Amniotic stem cell (primary cell): ENCODE results near the gene MTO1.
"Not testable (repeated sequence)": the region's sequence is repeated elsewhere in the genome, so short reads cannot be mapped to it uniquely, and the experiment has no call there.

ENCODE experiments used
- DNase-seq: peaks from one replicate; lab custom pipeline; 2025; lab: John Stamatoyannopoulos, UW

MTO1 gene, protein sequence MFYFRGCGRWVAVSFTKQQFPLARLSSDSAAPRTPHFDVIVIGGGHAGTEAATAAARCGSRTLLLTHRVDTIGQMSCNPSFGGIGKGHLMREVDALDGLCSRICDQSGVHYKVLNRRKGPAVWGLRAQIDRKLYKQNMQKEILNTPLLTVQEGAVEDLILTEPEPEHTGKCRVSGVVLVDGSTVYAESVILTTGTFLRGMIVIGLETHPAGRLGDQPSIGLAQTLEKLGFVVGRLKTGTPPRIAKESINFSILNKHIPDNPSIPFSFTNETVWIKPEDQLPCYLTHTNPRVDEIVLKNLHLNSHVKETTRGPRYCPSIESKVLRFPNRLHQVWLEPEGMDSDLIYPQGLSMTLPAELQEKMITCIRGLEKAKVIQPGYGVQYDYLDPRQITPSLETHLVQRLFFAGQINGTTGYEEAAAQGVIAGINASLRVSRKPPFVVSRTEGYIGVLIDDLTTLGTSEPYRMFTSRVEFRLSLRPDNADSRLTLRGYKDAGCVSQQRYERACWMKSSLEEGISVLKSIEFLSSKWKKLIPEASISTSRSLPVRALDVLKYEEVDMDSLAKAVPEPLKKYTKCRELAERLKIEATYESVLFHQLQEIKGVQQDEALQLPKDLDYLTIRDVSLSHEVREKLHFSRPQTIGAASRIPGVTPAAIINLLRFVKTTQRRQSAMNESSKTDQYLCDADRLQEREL

DNA sequence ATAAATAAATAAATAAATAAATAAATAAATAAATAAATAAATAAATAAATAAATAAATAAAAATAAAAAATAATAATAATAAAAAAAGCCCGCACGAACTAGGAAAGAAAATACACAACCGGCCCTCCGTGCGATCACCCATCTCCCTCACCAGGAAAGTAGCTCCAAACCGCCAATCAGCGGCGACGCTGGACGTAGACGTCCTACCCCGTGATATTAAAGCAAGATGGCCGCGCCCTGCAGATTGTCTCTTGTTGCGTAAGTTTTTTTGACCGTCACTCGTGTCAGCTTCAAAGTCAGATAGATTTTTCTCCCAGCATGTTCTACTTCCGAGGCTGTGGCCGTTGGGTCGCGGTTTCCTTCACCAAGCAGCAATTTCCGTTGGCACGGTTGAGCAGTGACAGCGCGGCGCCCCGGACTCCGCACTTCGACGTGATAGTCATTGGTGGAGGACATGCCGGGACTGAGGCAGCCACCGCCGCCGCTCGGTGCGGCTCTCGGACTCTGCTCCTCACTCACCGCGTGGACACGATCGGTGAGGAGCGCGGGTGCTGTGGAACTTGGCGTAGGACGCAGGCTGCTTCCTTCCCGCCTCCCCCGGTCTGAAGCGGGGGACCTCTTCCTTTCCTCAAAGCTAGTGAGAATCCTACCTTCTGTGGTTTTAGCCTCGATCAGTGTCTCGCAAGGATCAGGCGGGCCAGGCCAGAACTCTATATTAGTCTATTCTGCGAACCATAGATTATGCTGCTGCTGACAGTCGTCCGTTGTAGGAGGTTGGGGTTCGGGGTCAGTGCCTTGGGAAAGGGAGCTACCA lies at the start of gene MTO1:
TSS of gene MTO1 (plus strand) at position 201 of the 814 bp plus-strand sequence. CDS start at position 319, 118 bp downstream.
- DNase-seq, result peak; percentile 86

DNA sequence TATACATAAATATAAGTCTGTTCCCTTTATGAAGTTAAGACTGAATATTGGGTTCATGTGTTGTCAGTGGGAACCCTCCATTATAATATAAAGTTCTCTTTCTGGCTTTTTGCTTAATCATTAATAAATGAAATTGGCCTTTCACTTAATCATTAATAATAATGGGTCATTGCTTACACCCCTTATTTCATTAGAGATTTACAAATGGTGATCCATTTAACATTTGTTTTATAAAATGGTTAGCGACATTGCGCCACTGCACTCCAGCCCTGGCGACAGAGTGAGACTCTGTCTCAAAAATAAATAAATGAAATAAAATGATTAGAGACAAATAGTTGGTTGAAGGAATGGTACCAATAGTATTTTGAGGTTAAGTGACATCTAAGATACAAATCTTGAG lies 48.4 kb upstream of the MTO1 start:
- no peak for DNase-seq

DNA sequence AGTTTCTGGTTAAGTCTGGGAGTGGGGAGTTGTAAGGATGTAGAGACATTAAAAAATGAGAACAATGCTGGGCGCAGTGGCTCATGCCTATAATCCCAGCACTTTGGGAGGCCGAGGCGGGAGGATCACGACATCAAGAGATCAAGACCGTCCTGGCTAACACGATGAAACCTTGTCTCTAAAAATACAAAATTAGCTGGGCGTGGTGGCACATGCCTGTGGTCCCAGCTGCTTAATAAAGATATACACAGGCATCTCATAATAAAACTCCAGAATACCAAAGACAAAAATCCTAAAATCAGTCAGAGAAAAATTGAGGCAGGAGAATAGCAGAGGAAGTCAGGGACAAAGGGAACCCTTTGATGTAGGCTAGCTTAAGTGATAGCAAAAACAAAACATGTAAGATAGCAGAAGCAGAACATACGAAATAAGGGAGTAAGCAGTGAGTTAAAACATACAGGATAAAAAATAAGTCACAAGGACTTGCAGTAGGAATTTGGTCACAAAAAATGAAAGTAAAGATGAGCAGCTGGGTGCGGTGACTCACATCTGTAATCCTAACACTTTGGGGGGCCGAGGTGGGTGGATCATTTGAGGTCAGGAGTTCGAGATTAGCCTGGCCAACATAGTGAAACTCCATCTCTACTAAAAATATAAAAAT lies 43.3 kb upstream of the MTO1 start:
- DNase-seq, result no peak

DNA sequence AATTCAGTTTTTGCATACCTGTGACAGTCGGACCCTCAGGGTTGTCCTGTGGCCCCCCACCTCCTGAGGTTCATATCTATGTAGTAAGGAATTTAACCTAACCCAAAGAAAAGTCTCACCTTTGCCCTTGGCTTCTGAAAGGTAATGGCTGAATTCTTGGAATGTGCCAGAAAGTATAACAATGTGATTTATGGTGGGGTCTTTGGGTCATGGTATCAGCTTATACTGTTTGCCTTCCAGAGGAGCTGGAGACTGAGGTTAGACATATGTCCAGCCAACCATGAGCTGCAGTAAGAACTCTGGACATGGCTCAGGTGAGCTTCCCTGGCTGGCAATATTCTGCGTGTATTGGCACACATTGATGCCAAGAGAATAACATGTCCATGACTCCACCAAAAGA lies 40.0 kb upstream of the MTO1 start:
- no peak for DNase-seq

DNA sequence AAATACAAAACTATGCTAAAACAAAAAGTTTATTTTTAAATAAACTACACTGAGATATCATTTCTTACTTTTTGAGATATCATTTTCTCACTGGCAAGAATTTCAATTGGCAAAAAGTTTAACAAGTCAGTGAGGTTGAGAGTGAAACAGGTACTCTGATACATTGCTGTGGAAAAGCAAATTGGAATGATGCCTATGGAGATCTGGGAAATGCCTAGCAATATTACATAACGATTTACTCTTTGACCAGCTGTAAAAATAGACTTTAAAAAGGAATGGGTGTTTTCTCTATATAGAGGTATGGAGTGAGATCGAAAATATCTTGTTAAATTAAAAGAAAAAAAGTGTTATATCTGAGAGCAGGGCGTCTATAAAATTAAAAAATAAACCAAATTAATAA lies 26.3 kb upstream of the MTO1 start:
- DNase-seq, result no peak

DNA sequence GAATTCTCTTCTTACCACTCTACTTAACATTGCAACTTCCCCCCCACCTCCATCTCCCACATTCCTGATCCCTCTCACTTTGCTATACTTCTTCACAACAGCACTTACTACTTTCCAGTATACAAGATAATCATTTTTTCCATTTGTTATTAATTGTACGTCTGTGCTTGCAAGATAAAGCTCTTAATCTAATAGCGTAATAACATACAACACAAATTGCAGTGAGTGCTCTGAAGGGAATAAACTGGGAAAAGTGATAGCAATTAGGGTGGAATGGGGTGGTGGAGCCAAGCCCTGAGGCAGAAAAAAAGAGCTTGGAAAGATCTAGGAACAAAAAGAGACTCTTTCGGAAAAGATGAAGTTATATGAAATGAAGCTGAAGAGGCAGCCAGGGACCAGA lies 18.0 kb upstream of the MTO1 start:
- DNase-seq, result no peak

DNA sequence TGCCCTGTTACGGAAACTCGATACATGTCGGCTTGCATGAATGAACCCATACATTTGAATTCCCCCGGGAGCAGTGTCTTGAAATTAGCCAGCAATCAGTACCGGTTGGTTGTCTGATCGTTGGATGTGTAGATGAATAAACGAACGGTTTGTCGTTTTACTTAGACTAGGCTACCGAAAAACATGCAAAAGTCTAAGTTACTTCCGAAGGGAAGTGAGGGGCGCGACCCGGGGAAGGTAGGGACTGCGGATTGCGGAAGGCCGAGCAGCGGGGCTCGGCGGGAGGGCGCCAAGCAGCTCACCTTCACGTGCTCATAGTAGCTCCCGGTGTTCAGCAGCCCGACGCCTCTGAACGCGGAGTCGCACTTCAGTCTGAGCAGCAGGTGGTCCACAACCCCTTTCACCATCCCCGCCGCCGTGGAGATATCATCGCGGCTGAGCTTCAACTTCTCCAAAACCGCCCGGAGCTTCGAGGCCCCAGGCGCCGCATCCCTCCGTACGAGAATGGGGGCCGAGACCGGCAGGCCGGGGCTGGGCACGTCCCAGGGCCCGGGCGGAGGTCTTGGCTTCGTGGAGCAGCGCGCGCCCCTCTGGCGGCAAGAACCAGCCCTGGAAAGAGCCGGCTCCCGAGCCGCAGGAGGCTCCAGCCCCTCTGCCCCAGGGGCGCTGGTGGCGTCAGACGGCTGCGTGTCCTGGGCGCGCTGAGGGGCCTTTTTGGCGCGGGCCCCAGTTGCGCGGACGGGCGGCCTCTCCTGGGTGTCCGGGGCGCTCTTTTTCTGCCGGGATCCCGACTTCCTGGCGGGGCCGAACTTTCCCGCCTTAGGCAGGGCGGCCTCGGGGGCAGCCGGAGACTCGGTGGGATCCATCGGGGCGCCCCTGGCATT lies 10.1 kb upstream of the MTO1 start:
- DNase-seq, result peak; percentile 35

DNA sequence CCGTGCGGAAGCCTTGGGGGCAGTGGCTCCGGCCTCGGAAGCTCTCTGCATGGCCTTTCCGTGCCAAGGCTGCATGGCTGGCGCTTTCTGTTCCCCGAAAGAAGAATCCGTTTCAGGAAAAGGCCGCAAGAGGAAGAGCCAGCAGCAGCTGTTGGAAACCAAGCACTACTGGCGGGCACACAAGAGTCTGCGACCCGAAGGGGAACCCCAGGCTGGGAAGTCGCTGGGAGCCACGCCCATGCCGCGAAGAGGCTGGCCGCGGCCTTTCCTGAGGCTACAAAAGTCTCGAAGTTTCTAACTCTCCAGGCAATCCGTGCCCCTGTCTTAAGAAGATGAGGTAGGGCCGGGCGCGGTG lies 9.5 kb upstream of the MTO1 start, which contains the start of gene CGAS:
TSS of gene CGAS (minus strand) at position 191 of the 355 bp plus-strand sequence. CDS start at position 75, 116 bp downstream.
- DNase-seq, result peak; percentile 35

DNA sequence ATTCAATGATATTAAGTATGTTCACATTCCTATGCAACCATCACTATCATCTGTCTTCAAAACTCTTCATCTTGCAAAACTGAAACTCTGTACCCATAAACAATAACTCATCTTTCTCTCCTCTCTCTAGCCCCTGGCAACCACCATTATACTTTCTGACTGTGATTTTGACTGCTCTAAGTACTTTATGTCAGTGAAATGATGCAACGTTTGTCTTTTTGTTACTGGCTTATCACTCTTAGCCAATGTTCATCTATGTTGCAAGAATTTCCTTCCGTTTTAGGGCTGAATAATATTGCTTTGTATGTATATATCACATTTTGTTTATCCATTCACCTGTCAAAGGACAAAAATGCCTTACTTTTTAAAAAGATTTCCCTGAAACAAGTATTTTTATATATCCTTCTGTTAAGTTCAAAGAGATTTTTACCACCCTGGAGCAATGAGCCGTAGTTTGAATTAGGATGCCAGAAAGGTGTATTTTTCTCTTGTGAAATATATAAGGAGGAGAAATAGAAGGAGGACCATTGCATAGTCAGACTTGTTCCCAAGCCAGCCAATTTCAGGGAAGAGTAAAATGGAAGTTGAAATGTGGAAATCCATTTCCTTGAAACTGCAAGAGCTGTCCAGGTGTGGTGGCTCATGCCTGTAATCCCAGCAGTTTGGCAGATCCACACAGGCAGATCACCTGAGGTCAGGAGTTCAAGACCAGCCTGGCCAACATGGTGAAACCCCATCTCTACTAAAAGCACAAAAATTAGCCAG lies 5.5 kb upstream of the MTO1 start:
- no peak for DNase-seq

DNA sequence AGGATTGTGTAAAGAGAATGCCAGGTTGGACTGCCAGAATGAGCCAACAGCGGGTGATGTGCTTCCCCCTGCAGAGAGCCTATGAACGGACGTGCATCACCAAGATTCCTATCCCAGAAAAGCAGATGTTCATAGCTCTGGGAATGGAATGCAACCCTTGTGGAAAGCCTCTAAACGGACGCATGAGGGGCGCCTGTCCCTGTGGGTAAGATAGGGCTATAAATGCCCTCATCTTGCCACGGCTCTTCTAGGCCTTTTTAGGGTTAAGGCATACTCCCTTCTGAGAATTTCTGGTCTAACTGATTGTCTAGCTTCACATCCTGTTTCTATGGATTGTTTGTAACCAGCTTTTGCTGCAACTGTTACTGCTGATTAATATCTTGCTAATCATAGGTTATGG lies 2.1 kb upstream of the MTO1 start:
- not testable (repeated sequence) for DNase-seq

DNA sequence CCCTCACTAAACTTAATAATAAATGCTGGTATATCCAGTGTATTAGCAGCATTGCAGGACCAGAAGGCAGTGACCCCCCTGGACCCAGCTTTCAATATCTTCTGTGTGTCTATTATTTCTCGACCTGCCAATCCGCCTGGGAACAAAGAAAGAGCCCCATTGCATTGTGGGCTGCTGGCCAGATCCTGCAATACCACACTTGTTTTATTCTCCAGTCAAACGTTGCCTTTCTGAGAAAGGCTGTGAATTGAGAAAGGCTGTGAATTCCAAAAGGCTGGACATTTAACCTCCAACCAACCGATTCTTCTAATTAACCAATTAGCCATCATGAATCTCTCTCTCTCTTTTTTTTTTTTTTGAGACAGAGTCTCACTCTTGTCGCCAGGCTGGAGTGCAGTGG lies 1.5 kb upstream of the MTO1 start:
- no peak for DNase-seq

DNA sequence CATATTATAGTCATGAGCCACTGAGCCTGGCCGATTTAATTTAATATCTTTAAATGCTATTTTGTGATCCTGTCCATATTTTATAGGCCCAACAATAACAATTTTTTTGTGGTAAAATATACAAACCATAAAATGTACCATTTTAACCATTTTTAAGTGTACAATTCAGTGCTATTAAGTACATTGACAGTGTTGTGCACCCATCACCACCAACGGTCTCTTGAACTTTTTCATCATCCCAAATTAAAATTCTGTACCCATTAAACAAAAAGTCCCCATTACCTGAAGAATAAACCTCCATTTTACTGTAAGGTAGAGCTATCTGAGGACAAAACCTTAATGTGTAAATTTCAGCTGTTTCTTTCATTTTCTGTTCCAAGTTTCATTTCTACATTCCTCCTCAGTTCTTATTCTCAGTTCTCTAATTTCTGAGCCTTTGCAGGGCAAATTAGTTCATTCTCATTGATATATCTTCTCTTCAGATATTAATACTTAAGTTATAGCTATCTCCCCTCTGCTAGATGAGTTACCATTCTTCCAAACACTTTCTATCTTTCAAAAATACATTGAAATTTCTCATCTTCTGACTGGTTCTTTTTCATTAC lies 10.3 kb downstream of the MTO1 start:
- no peak for DNase-seq

DNA sequence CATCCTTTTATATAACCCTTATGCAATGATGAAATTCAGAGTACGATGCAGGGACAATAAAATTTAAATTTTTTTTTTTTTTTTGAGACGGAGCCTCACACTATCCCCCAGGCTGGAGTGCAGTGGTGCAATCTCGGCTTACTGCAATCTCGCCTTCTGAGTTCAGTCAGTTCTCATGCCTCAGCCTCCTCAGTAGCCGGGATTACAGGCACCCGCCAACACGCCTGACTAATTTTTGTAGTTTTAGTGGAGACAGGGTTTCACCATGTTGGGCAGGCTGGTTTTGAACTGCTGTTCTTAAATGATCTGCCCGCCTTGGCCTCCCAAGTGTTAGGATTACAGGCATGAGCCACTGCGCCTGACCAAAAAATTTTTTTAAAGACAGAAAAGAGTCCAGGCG lies 15.2 kb downstream of the MTO1 start:
- no peak for DNase-seq

DNA sequence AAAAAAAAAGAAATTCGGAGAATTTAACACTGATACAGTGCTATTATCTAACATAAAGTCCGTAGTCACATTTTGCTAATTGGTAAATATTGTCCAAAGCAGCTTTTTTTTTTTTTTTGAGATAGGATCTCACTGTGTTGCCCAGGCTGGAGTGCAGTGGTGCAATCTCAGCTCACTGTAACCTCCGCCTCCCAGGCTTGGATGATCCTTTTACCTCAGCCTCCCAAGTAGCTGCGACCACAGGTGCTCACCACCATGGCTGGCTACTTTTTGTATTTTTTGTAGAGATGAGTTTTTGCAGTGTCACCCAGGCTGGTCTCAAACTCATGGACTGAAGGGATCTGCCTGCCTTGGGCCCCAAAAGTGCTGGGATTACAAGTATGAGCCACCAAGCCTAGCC lies 15.9 kb downstream of the MTO1 start:
- no peak for DNase-seq

DNA sequence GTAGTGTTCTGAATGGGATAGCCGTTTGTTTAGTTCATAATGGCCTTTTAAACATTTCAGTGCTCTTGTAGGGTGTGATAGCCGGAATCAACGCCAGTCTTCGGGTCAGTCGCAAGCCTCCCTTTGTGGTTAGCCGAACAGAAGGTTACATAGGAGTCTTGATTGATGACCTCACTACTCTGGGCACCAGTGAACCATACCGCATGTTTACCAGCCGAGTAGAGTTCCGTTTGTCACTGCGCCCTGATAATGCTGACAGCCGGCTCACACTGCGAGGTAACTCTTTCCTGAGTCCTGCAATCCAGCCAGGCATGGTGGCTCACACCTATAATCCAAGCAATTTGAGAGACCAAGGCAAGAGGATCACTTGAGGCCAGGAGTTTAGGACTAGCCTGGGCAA lies 20.4 kb downstream of the MTO1 start:
- no peak for DNase-seq

DNA sequence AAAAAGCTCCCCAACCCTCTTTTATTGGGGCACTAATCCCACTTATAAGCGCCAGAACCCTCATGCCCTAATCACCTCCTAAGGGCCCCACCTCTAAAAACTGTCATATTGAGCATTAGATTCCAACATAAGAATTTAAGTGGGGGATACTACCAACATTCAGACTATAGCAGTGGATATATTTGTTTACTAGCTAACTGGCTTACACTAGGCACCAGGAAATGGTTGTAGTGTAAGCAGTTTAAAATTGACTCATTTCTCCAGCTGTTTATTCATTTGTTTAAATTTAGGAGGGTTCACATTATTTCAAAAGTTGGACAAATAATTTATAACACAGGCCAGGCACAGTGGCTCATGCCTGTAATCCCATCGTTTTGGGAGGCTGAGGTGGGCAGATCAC lies 22.9 kb downstream of the MTO1 start:
- no peak for DNase-seq

DNA sequence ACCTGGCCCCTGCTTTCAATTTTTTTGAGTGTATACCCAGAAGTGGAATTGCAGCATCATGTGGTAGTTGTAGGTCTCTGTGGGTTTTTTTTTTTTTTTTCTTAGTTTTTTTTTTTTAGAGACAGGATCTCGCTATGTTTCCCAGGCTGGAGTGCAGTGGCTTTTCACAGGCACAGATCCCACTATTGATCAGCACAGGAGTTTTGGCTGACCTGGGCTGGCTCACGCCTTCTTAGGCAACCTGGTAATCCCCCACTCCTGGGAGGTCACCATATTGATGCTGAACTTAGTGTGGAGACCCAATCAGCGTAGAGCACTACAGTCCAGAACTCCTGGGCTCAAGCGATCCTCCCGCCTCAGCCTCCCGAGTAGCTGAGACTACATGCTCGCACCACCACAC lies 25.9 kb downstream of the MTO1 start:
- no peak for DNase-seq

DNA sequence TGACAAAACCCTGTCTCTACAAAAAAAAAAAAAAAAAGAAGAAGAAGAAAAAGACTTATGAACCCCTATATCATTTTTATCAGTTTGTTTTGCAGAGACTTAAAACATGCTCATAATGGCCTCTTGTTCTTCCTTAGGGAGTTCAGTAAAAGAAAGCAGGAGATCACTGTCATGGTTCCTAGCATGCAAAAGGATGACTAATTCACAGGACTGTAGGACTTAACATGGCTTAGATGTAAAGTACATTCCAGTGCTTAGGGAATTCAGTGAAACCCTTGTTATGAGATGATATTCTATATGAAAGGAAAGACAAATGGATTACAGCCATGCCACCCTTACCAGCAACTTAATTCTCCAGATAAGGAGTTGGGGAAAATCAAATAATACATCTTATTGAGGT lies 29.8 kb downstream of the MTO1 start:
- DNase-seq, result no peak

DNA sequence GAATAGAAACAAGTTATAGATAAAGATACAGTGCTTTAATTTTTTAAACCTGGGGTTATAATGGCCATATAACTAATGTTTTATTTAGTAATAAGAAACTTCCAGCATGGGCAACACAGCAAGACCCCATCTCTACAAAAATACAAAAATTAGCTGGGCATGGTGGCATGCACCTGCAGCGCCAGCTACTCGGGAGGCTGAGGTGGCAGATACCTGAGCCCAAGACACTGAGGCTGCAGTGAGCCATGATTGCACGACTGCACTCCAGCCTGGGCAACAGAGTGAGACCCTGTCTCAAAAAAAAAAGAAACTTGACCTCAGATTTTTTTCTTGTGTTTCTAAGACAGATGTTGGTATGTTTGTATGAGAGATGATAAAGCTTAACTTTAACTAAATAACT lies 36.4 kb downstream of the MTO1 start:
- no peak for DNase-seq
